IMR-90 (cell line): ENCODE measurements around the gene ADGRG6. TPM values are rescaled to one million over a fixed set of nuclear protein-coding genes. Genes with fewer than 3 reads are reported as not detected.

Experiments
- ATAC-seq: fragments of 200-7000 bp; cut with Tn5 transposase; 2 replicates; pipeline ENCODE4 v1.9.1; 2020; ENCODE audit warnings: low read depth, mild to moderate bottlenecking, moderate library complexity
- BruUV-seq: library from RNA; stranded (reverse); fragments of 400-500 nt; replicated peaks from 2 replicates; lab custom pipeline; 2021; lab: Mats Ljungman, UMichigan
- CTCF ChIA-PET: fragments of 300-600 bp; formaldehyde crosslinking; extraction: SDS; loops from one replicate; lab custom pipeline; 2021; ENCODE audit warnings: antibody characterized with exemption; lab: Yijun Ruan, JAX
- POLR2A ChIA-PET: fragments of 300-600 bp; sonication (Branson Sonifier 250); formaldehyde crosslinking; loops from one replicate; lab custom pipeline; 2022; ENCODE audit warnings: antibody characterized with exemption; ENCODE audit not compliant: unreplicated experiment; lab: Charles Lee
- DNase-seq: peaks from one replicate; pipeline ENCODE4 v3.0.0; 2013
- H2AFZ ChIP-seq: replicated peaks from 2 replicates; pipeline ENCODE3; 2013; ENCODE audit warnings: low read length, mild to moderate bottlenecking; ENCODE audit not compliant: poor library complexity
- H2AK5ac ChIP-seq: 2 replicates; pipeline ENCODE4 v1.6.1; 2013; ENCODE audit warnings: low read depth, low read length, inconsistent platforms
- H2AK9ac ChIP-seq: replicated peaks from 2 replicates; pipeline ENCODE3; 2013; ENCODE audit warnings: mild to moderate bottlenecking, low read depth, low read length, moderate library complexity; ENCODE audit not compliant: poor library complexity
- H2BK120ac ChIP-seq: 2 replicates; pipeline ENCODE4 v1.6.1; 2013; ENCODE audit warnings: low read depth, low read length, inconsistent platforms
- H2BK15ac ChIP-seq: 3 replicates; pipeline ENCODE4 v1.6.1; 2013; ENCODE audit warnings: low read depth, low read length, inconsistent platforms
- H2BK20ac ChIP-seq: 2 replicates; pipeline ENCODE4 v1.6.1; 2013; ENCODE audit warnings: low read depth, mild to moderate bottlenecking, inconsistent platforms, low read length, moderate library complexity
- H2BK5ac ChIP-seq: 2 replicates; pipeline ENCODE4 v1.6.1; 2013; ENCODE audit warnings: mild to moderate bottlenecking, low read depth, low read length, inconsistent platforms; ENCODE audit not compliant: poor library complexity, severe bottlenecking
- H3K14ac ChIP-seq: replicated peaks from 2 replicates; pipeline ENCODE4 v1.6.1; 2013; ENCODE audit warnings: low read depth, low read length, inconsistent platforms
- H3K18ac ChIP-seq: 2 replicates; pipeline ENCODE4 v1.6.1; 2013; ENCODE audit warnings: low read depth, low read length, control low read depth
- H3K23ac ChIP-seq: 2 replicates; pipeline ENCODE4 v1.6.1; 2013; ENCODE audit warnings: low read depth, low read length, inconsistent platforms
- H3K27ac ChIP-seq: 2 replicates; pipeline ENCODE4 v1.5.1; 2013; ENCODE audit warnings: mild to moderate bottlenecking, control low read depth, low read length; ENCODE audit not compliant: insufficient read depth
- H3K27me3 ChIP-seq: 2 replicates; pipeline ENCODE4 v1.6.1; 2013; ENCODE audit warnings: low read length; ENCODE audit not compliant: control insufficient read depth, insufficient read depth
- H3K36me3 ChIP-seq: 2 replicates; pipeline ENCODE4 v1.6.1; 2013; ENCODE audit warnings: low read length, mixed read lengths; ENCODE audit not compliant: control insufficient read depth, insufficient read depth
- H3K4ac ChIP-seq: 2 replicates; pipeline ENCODE4 v1.6.1; 2013; ENCODE audit warnings: low read depth, low read length, inconsistent platforms
- H3K4me1 ChIP-seq: 2 replicates; pipeline ENCODE4 v1.6.1; 2013; ENCODE audit warnings: low read length, mixed read lengths; ENCODE audit not compliant: control insufficient read depth, insufficient read depth
- H3K4me2 ChIP-seq: 2 replicates; pipeline ENCODE4 v1.6.1; 2013; ENCODE audit warnings: low read depth, mild to moderate bottlenecking, control low read depth, low read length, moderate library complexity
- H3K4me3 ChIP-seq: 2 replicates; pipeline ENCODE4 v1.5.1; 2013; ENCODE audit warnings: low read depth, mild to moderate bottlenecking, control low read depth, low read length, moderate library complexity; ENCODE audit not compliant: insufficient read depth
- H3K56ac ChIP-seq: 2 replicates; pipeline ENCODE4 v1.6.1; 2013; ENCODE audit warnings: low read length, inconsistent platforms; ENCODE audit not compliant: insufficient read depth; ENCODE audit errors: extremely low read depth
- H3K79me1 ChIP-seq, 2 experiments: 2 replicates each; pipeline ENCODE4 v1.6.1; 2013; ENCODE audit warnings: low read length in 2 of 2, inconsistent platforms in 1 of 2, low read depth in 1 of 2
- H3K9ac ChIP-seq: 2 replicates; pipeline ENCODE4 v1.6.1; 2013; ENCODE audit warnings: low read depth, low read length, control low read depth
- H3K9me1 ChIP-seq: 2 replicates; pipeline ENCODE4 v1.6.1; 2013; ENCODE audit warnings: low read length, inconsistent platforms; ENCODE audit not compliant: insufficient read depth
- H3K9me3 ChIP-seq: 2 replicates; pipeline ENCODE4 v1.6.1; 2013; ENCODE audit warnings: low read length; ENCODE audit not compliant: control insufficient read depth, insufficient read depth
- H4K20me1 ChIP-seq: 2 replicates; pipeline ENCODE4 v1.6.1; 2013; ENCODE audit warnings: low read length, inconsistent platforms; ENCODE audit not compliant: insufficient read depth
- H4K5ac ChIP-seq: 2 replicates; pipeline ENCODE4 v1.6.1; 2013; ENCODE audit warnings: mild to moderate bottlenecking, low read depth, low read length, control low read depth
- H4K8ac ChIP-seq, 2 experiments: 2 replicates each; pipeline ENCODE4 v1.6.1; 2013; ENCODE audit warnings: low read depth in 2 of 2, low read length in 2 of 2, control low read depth in 1 of 2, inconsistent platforms in 1 of 2
- H4K91ac ChIP-seq: 2 replicates; pipeline ENCODE4 v1.6.1; 2013; ENCODE audit warnings: low read depth, low read length, inconsistent platforms; ENCODE audit not compliant: insufficient read depth
- CHD1 ChIP-seq: IDR thresholded peaks from 2 replicates; pipeline ENCODE4 v1.6.1; 2012; ENCODE audit warnings: low read depth, low read length, improper control_type of control experiment
- MAZ ChIP-seq: IDR thresholded peaks from 2 replicates; pipeline ENCODE4 v1.6.1; 2012; ENCODE audit warnings: low read depth, mild to moderate bottlenecking, low read length, improper control_type of control experiment, moderate library complexity, borderline replicate concordance
- POLR2A ChIP-seq: IDR thresholded peaks from 2 replicates; pipeline ENCODE4 v1.6.1; 2012; ENCODE audit warnings: mild to moderate bottlenecking, low read depth, low read length
- SMC3 ChIP-seq: fragments of 150-350 bp; IDR thresholded peaks from 2 replicates; pipeline ENCODE4 v1.6.1; 2016; ENCODE audit warnings: low read depth, mild to moderate bottlenecking, antibody characterized with exemption, low read length, moderate library complexity
- WGBS, 2 experiments: methylation state at CpG; one replicate each; pipeline versions ENCODE4 v1.1.5 to v1.1.7; 2013; ENCODE audit warnings: missing lambda C conversion rate in 2 of 2; ENCODE audit not compliant: insufficient read length in 1 of 2; ENCODE audit errors: extremely low coverage in 2 of 2; 5-methylcytosine and 5-hydroxymethylcytosine counted together
- dilution Hi-C: fragments of 300-500 bp; cut with HindIII; formaldehyde crosslinking; loops from one replicate; pipeline ENCODE4 v1.14.3; 2018; ENCODE audit warnings: low sequenced_read_pairs; ENCODE audit not compliant: unreplicated experiment
- in situ Hi-C: fragments of 300-500 bp; cut with MboI; formaldehyde crosslinking; loops from 3 replicates; pipeline ENCODE4 v1.14.3; 2019; ENCODE audit warnings: low sequenced_read_pairs, inconsistent platforms, mixed read lengths
- intact Hi-C: fragments of 100-400 bp; cut with micrococcal nuclease; formaldehyde crosslinking; loops from 2 replicates; pipeline ENCODE4 v1.10.0; 2022
- polyA plus RNA-seq, 3 experiments: library from polyadenylated mRNA; depleted of rRNA; stranded (reverse); fragments of >200 nt; gene quantifications; 2 replicates each; pipeline ENCODE4 v1.2.3, GENCODE V29; 2012; ENCODE audit warnings: low replicate concordance in 1 of 3
- total RNA-seq: library from RNA; depleted of rRNA; stranded (reverse); fragments of >200 nt; gene quantifications from 2 replicates; pipeline ENCODE4 v1.2.3, GENCODE V29; 2012
- TF ChIP-seq, protein P1 (sequence below): fragments of 150-350 bp; IDR thresholded peaks from 2 replicates; pipeline ENCODE4 v1.6.1; 2017; ENCODE audit warnings: mild to moderate bottlenecking, antibody characterized with exemption, low read length, low read depth

Gene ADGRG6
- total and polyA plus RNA-seq, 2 of the 4 experiments (the other 2 are of a cell fraction), result 10.0 to 20.3 TPM

DNA sequence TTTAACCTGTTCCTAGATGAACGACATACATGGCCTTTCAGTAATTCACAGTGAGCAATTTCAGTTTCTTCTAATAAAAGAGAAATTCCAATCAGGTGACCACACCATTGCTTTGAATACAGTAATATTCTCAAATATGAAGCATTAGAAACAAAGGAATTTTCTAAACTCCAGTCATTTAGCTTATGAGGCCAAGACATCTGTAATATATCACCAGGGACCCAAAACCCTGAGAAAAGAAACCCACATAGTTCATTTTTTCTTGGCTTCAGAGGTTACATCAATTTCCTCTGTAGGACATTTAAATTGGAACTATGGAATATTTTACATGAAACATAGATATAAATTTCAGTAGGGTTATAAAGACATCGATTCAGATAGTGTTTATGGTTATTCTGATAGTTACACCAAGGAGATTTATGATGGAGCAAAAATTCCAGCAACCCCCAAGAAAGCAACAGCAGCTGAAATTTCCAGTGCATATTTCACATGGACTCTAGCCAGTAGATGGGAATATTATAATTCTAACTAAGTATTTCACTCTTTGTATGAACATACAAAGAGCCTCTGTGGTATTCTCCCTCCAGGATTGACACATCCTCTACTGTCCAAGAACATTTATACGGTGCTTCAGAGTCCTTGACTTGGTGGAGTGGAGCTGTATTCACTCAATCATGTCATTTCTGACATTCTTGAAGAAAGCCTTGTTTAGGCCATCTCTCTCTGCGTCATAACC, 82.9 kb downstream of the ADGRG6 start:
- Histone ChIP-seq H3K4me3 (no peak overlapping the region), H4K8ac (peak overlapping the region; percentile 24 to 33; a peak in 3 of 4 replicates), H3K27me3 (no peaks in the 10 kb centered on the region), H3K27ac (no peak overlapping the region), H4K5ac (peak overlapping the region; percentile 82; the same call in 1 of the 2 replicates), H3K9me3 (no peaks in the 10 kb centered on the region), H2AFZ (no peak overlapping the region), H2BK120ac (peak overlapping the region; percentile 73), H3K14ac (peak overlapping the region; percentile 45), H3K18ac (peak overlapping the region; percentile 79; the same call in 1 of the 2 replicates), H3K23ac (no peak overlapping the region), H3K4me1 (peaks cover 5% of the 10 kb centered on the region), H2AK9ac (no peak overlapping the region), H3K4ac (peak overlapping the region; percentile 34; the same call in 1 of the 2 replicates), H3K36me3 (no peaks in the 10 kb centered on the region), H3K9ac (no peak overlapping the region), H4K20me1 (no peaks in the 10 kb centered on the region), H3K79me1 (peaks cover 5% of the 10 kb centered on the region in 2 experiments; a peak in 3 of 4 replicates), H3K9me1 (peaks cover 3% of the 10 kb centered on the region; the same call in 1 of the 2 replicates), H4K91ac (peak overlapping the region; percentile 67; the same call in 1 of the 2 replicates), H2BK5ac (peak overlapping the region; percentile 61), H2BK15ac (peak overlapping the region; percentile 39; the same call in 1 of the 3 replicates), H3K56ac (no peak overlapping the region; the same call in 1 of the 2 replicates), H2AK5ac (no peak overlapping the region), H3K4me2 (peak overlapping the region; percentile 13; the same call in 1 of the 2 replicates), H2BK20ac (peak overlapping the region; percentile 68; the same call in 1 of the 2 replicates)
- in situ Hi-C loops, result loop anchor here (10.0 kb wide), 1 partner anchor 240 kb away; the partner anchor contains the start of genes NMBR and VTA1
- POLR2A ChIA-PET, result no interaction called here
- dilution Hi-C loops, result no loop called here
- DNase-seq, result peak; percentile 67
- CTCF ChIA-PET, result interaction anchor here (0.6 to 0.7 kb wide), 2 partner anchors 9 to 153 kb away, joined by 3 read pairs; no protein-coding TSS in a partner anchor
- no CpG with 5 or more reads among the region's 4 CpGs for WGBS, 2 experiments
- peak; percentile 45 for ATAC-seq
- no peak for TF ChIP-seq POLR2A
- no peak for TF ChIP-seq MAZ
- no peak for TF ChIP-seq CHD1
- TF ChIP-seq, protein P1, sequence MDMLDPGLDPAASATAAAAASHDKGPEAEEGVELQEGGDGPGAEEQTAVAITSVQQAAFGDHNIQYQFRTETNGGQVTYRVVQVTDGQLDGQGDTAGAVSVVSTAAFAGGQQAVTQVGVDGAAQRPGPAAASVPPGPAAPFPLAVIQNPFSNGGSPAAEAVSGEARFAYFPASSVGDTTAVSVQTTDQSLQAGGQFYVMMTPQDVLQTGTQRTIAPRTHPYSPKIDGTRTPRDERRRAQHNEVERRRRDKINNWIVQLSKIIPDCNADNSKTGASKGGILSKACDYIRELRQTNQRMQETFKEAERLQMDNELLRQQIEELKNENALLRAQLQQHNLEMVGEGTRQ, result no peak
- no peak for TF ChIP-seq SMC3
- intact Hi-C loops, result loop anchor here (5.0 kb wide), 1 partner anchor 157 kb away; no protein-coding TSS in a partner anchor
- BruUV-seq, result no TSS peak
